Endothelial cell (in vitro differentiated cells): ENCODE results near the gene DPYD. TPM values are rescaled to one million over a fixed set of nuclear protein-coding genes. Genes with fewer than 3 reads are reported as not detected.

ENCODE experiments used
- DNase-seq: peaks from one replicate; pipeline ENCODE4 v3.0.0; 2021; ENCODE audit warnings: low spot score
- H3K27ac Mint-ChIP-seq: one replicate; pipeline ENCODE4 v1.8.0; 2021; ENCODE audit warnings: mixed read lengths, inconsistent platforms; ENCODE audit not compliant: unreplicated experiment
- H3K27me3 Mint-ChIP-seq: one replicate; pipeline ENCODE4 v1.8.0; 2021; ENCODE audit warnings: mild to moderate bottlenecking, moderate library complexity, mixed read lengths, inconsistent platforms; ENCODE audit not compliant: unreplicated experiment
- H3K36me3 Mint-ChIP-seq: one replicate; pipeline ENCODE4 v1.8.0; 2021; ENCODE audit warnings: mild to moderate bottlenecking, low read depth, mixed read lengths, inconsistent platforms; ENCODE audit not compliant: unreplicated experiment
- H3K4me1 Mint-ChIP-seq: one replicate; pipeline ENCODE4 v1.8.0; 2021; ENCODE audit warnings: mild to moderate bottlenecking, mixed read lengths, inconsistent platforms; ENCODE audit not compliant: unreplicated experiment
- H3K4me3 Mint-ChIP-seq: one replicate; pipeline ENCODE4 v1.8.0; 2021; ENCODE audit warnings: mild to moderate bottlenecking, mixed read lengths, inconsistent platforms; ENCODE audit not compliant: unreplicated experiment
- H3K9me3 Mint-ChIP-seq: one replicate; pipeline ENCODE4 v1.8.0; 2021; ENCODE audit warnings: mixed read lengths, inconsistent platforms; ENCODE audit not compliant: unreplicated experiment
- total RNA-seq: library from RNA; stranded (reverse); fragmentation: NEBNext Ultra II Directional; extraction: Animal tissue kit (Norgen Biotek cat#: 25700); gene quantifications from one replicate; pipeline ENCODE4 v1.2.1, GENCODE V29; 2021; ENCODE audit not compliant: unreplicated experiment
- TF ChIP-seq, protein P1 (sequence below): fragments of 200-600 bp; sonication (generic); IDR thresholded peaks from one replicate; pipeline ENCODE4 v1.5.0; 2021; ENCODE audit warnings: antibody characterized with exemption; ENCODE audit not compliant: unreplicated experiment

DPYD gene
- total RNA-seq, 1 donor from 2014 or later = 3.4 TPM

DNA sequence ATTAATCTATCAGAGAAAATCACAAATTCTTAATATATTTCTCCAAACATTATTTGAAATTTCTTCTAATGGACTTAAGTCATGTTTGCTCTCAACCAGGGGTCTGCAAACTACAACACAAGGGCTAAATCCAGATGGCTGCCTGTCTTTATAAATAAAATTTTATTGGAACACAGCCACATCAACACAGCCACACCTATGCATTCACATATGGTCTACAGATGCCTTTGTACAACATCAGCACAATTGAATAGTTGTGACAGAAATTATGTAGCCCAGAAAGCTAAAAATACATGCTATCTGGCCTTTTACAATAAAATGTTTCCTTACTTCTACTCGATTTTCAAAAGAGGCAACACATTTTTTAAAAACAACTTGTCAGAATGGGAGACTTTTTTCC is 103.9 kb downstream of the DPYD start:
- H3K4me1 Mint-ChIP-seq = no peaks in the 10 kb centered on the region
- TF ChIP-seq, protein P1, sequence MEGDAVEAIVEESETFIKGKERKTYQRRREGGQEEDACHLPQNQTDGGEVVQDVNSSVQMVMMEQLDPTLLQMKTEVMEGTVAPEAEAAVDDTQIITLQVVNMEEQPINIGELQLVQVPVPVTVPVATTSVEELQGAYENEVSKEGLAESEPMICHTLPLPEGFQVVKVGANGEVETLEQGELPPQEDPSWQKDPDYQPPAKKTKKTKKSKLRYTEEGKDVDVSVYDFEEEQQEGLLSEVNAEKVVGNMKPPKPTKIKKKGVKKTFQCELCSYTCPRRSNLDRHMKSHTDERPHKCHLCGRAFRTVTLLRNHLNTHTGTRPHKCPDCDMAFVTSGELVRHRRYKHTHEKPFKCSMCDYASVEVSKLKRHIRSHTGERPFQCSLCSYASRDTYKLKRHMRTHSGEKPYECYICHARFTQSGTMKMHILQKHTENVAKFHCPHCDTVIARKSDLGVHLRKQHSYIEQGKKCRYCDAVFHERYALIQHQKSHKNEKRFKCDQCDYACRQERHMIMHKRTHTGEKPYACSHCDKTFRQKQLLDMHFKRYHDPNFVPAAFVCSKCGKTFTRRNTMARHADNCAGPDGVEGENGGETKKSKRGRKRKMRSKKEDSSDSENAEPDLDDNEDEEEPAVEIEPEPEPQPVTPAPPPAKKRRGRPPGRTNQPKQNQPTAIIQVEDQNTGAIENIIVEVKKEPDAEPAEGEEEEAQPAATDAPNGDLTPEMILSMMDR = no peak
- no peak overlapping the region for H3K4me3 Mint-ChIP-seq
- no peaks in the 10 kb centered on the region for H3K9me3 Mint-ChIP-seq
- H3K27me3 Mint-ChIP-seq = no peaks in the 10 kb centered on the region
- DNase-seq = no peak
- no peak overlapping the region for H3K27ac Mint-ChIP-seq
- H3K36me3 Mint-ChIP-seq = no peaks in the 10 kb centered on the region

GRCh38 chr1:97814804-97815203 is 106.0 kb downstream of the DPYD start:
- DNase-seq = no peak
- no peaks in the 10 kb centered on the region for H3K4me1 Mint-ChIP-seq
- TF ChIP-seq, protein P1 = no peak
- H3K36me3 Mint-ChIP-seq = no peaks in the 10 kb centered on the region
- no peak overlapping the region for H3K27ac Mint-ChIP-seq
- H3K4me3 Mint-ChIP-seq = no peak overlapping the region
- H3K27me3 Mint-ChIP-seq = no peaks in the 10 kb centered on the region
- H3K9me3 Mint-ChIP-seq = no peaks in the 10 kb centered on the region

GRCh38 chr1:97814121-97814520 is 106.7 kb downstream of the DPYD start:
- Mint-ChIP-seq H3K4me1 (no peaks in the 10 kb centered on the region), H3K9me3 (no peaks in the 10 kb centered on the region), H3K27me3 (no peaks in the 10 kb centered on the region), H3K36me3 (no peaks in the 10 kb centered on the region), H3K27ac (no peak overlapping the region), H3K4me3 (no peak overlapping the region)
- no peak for DNase-seq
- TF ChIP-seq, protein P1 = no peak

DNA sequence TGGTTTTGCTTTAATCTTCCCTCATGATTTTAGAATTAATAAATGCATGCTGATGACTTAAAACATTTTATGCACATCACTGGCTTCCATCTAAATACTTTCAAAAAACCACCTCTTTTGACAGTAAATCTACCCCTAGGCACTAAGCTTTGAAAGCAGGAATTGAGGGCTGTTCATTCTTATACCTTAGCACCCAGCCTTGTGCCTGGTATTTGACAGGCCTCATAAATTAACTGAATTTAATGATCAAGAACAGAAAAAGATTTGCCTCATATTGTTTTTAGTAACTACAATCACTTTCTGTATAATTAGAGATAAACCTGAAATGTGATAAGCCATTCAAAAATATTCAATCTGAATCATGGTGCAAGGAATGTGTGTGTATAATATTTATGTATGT is 108.8 kb downstream of the DPYD start:
- Mint-ChIP-seq H3K27ac (no peak overlapping the region), H3K4me3 (no peak overlapping the region), H3K4me1 (no peaks in the 10 kb centered on the region), H3K27me3 (no peaks in the 10 kb centered on the region), H3K36me3 (no peaks in the 10 kb centered on the region), H3K9me3 (no peaks in the 10 kb centered on the region)
- no peak for DNase-seq
- TF ChIP-seq, protein P1 = no peak

GRCh38 chr1:97806996-97807520 is 113.8 kb downstream of the DPYD start:
- H3K27ac Mint-ChIP-seq = no peak overlapping the region
- no peaks in the 10 kb centered on the region for H3K27me3 Mint-ChIP-seq
- no peak overlapping the region for H3K4me3 Mint-ChIP-seq
- no peak for DNase-seq
- H3K9me3 Mint-ChIP-seq = no peaks in the 10 kb centered on the region
- TF ChIP-seq, protein P1 = no peak
- H3K36me3 Mint-ChIP-seq = no peaks in the 10 kb centered on the region
- no peaks in the 10 kb centered on the region for H3K4me1 Mint-ChIP-seq
